ENCODE measurements around the gene ALAD.
A peak's percentile ranks its signal among the peaks of the same experiment; 100 is the strongest.

Gene ALAD

DNA sequence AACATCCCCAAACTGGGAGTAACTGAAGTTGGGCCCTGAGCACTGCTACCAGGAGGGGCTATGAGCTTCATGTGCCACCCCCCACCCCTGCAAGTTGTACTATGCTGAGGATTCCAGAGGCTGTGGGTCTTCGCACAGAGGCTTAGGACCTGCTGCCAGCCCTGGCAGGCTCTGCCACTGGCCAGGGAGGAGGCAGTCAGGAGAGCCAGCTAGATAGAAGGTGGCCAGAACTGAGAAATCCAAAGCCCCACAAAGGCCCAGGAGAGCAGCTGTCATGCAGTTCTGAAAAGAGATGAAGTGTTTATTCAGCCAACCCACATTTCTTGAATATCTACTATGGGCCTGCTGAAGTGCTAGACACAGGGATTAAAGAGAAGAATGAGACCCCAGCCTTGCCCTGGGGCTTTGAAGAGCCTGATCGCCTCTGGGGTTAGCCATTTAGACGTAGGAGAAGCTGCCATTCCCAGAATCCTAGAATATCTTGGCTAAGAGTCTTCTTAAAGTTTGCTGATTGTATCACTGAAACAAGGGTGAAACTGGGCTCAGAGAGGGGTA lies 1.4 kb downstream of the ALAD start:
- Histone ChIP-seq H3K4me3 (ENCODE audit: low read length) (no peak overlapping the region), H2AFZ (ENCODE audit: low read length) (no peak overlapping the region), H3F3A (ENCODE audit: insufficient read depth, low read length) (no peaks in the 10 kb centered on the region), H3K9ac (ENCODE audit: low read length) (no peak overlapping the region), H4K20me1 (ENCODE audit: insufficient read depth, low read length) (no peaks in the 10 kb centered on the region), H3K27me3 (replicated peaks; ENCODE audit: insufficient read depth, low read length) (no peaks in the 10 kb centered on the region), H3K36me3 (replicated peaks; ENCODE audit: insufficient read depth, low read length) (no peaks in the 10 kb centered on the region), H3K9me3 (replicated peaks; ENCODE audit: insufficient read depth, low read length) (no peaks in the 10 kb centered on the region), H3K27ac (ENCODE audit: low read length) (no peak overlapping the region), H3K9me2 (replicated peaks; ENCODE audit: insufficient read depth, low read length) (no peaks in the 10 kb centered on the region), H3K4me1 (ENCODE audit: low read length) (peaks cover 20% of the 10 kb centered on the region), H3K79me2 (ENCODE audit: low read length) (peaks cover 23% of the 10 kb centered on the region), H3K4me2 (ENCODE audit: low read depth, low read length) (peak overlapping the region; percentile 34; the same call in 1 of the 2 replicates)
- DNase-seq = no peak
- TF ChIP-seq, protein P1, sequence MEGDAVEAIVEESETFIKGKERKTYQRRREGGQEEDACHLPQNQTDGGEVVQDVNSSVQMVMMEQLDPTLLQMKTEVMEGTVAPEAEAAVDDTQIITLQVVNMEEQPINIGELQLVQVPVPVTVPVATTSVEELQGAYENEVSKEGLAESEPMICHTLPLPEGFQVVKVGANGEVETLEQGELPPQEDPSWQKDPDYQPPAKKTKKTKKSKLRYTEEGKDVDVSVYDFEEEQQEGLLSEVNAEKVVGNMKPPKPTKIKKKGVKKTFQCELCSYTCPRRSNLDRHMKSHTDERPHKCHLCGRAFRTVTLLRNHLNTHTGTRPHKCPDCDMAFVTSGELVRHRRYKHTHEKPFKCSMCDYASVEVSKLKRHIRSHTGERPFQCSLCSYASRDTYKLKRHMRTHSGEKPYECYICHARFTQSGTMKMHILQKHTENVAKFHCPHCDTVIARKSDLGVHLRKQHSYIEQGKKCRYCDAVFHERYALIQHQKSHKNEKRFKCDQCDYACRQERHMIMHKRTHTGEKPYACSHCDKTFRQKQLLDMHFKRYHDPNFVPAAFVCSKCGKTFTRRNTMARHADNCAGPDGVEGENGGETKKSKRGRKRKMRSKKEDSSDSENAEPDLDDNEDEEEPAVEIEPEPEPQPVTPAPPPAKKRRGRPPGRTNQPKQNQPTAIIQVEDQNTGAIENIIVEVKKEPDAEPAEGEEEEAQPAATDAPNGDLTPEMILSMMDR (IDR thresholded peaks at IDR 0.05; ENCODE audit: low read length) = no peak
- TF ChIP-seq EZH2phosphoT487 (IDR thresholded peaks at IDR 0.05; ENCODE audit: low read length) = no peak
- TF ChIP-seq EZH2 (optimal IDR thresholded peaks at IDR 0.05; ENCODE audit: low read depth, low read length) = no peak

DNA sequence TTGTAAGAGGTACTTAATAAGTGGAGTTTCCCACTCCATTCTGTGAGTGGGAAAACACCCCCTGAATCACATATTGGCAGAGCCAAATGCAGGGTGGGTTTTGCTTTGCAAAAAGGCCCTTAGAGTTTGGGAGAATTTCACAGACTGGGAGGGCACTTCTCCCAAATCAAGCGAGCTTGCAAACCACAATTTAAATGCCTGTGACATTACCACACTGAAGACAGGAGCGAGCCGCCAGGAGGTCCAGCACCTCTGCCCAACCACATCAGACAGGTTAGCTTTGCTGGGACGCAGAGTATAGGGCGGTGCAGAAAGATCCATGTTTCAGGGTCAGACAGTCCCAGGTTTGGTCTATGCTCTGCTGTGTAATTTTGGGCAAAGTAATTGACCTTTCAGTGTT lies 2.3 kb downstream of the ALAD start:
- no peaks in the 10 kb centered on the region for H3K27me3 ChIP-seq (replicated peaks; ENCODE audit: insufficient read depth, low read length)
- no peak for DNase-seq
- no peak overlapping the region for H3K9ac ChIP-seq (ENCODE audit: low read length)
- no peaks in the 10 kb centered on the region for H4K20me1 ChIP-seq (ENCODE audit: insufficient read depth, low read length)
- H3K79me2 ChIP-seq (ENCODE audit: low read length) = peaks cover 23% of the 10 kb centered on the region
- no peaks in the 10 kb centered on the region for H3F3A ChIP-seq (ENCODE audit: insufficient read depth, low read length)
- H3K4me2 ChIP-seq (ENCODE audit: low read depth, low read length) = no peak overlapping the region
- H3K9me3 ChIP-seq (replicated peaks; ENCODE audit: insufficient read depth, low read length) = no peaks in the 10 kb centered on the region
- H3K4me3 ChIP-seq (ENCODE audit: low read length) = no peak overlapping the region
- H3K36me3 ChIP-seq (replicated peaks; ENCODE audit: insufficient read depth, low read length) = no peaks in the 10 kb centered on the region
- TF ChIP-seq, protein P1 (IDR thresholded peaks at IDR 0.05; ENCODE audit: low read length) = no peak
- TF ChIP-seq EZH2 (optimal IDR thresholded peaks at IDR 0.05; ENCODE audit: low read depth, low read length) = no peak
- TF ChIP-seq EZH2phosphoT487 (IDR thresholded peaks at IDR 0.05; ENCODE audit: low read length) = no peak
- H3K27ac ChIP-seq (ENCODE audit: low read length) = no peak overlapping the region
- H3K4me1 ChIP-seq (ENCODE audit: low read length) = peaks cover 17% of the 10 kb centered on the region
- no peak overlapping the region for H2AFZ ChIP-seq (ENCODE audit: low read length)
- H3K9me2 ChIP-seq (replicated peaks; ENCODE audit: insufficient read depth, low read length) = no peaks in the 10 kb centered on the region

DNA sequence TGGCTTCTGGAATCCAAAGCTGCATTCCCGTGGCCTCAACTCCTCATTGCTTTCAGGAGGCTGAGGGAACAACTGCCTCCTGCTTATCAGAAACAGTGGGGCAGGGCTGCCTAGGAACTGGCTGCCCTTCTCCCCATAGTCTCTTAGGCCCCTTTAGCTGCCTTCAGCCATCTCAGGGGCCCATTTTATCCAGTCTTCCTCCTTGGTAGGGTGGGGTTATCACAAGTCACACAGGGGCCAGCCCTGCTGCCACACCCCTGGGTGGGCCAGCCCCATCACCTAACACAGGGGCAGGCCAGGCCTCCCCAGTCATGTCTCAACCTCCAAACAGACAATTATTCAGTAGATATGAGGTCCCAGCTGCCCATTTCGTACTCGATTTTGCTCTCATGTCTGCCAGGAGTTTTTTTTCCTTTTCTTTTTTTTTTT lies 3.9 kb downstream of the ALAD start:
- TF ChIP-seq EZH2 (optimal IDR thresholded peaks at IDR 0.05; ENCODE audit: low read depth, low read length) = no peak
- TF ChIP-seq EZH2phosphoT487 (IDR thresholded peaks at IDR 0.05; ENCODE audit: low read length) = no peak
- TF ChIP-seq, protein P1 (IDR thresholded peaks at IDR 0.05; ENCODE audit: low read length) = no peak
- Histone ChIP-seq H2AFZ (ENCODE audit: low read length) (no peak overlapping the region), H3K9me2 (replicated peaks; ENCODE audit: insufficient read depth, low read length) (no peaks in the 10 kb centered on the region), H3K9me3 (replicated peaks; ENCODE audit: insufficient read depth, low read length) (no peaks in the 10 kb centered on the region), H3K27ac (ENCODE audit: low read length) (no peak overlapping the region), H3K4me1 (ENCODE audit: low read length) (peaks cover 12% of the 10 kb centered on the region), H4K20me1 (ENCODE audit: insufficient read depth, low read length) (no peaks in the 10 kb centered on the region), H3K27me3 (replicated peaks; ENCODE audit: insufficient read depth, low read length) (no peaks in the 10 kb centered on the region), H3K79me2 (ENCODE audit: low read length) (peaks cover 23% of the 10 kb centered on the region), H3F3A (ENCODE audit: insufficient read depth, low read length) (no peaks in the 10 kb centered on the region), H3K36me3 (replicated peaks; ENCODE audit: insufficient read depth, low read length) (no peaks in the 10 kb centered on the region), H3K4me3 (ENCODE audit: low read length) (no peak overlapping the region), H3K9ac (ENCODE audit: low read length) (no peak overlapping the region), H3K4me2 (ENCODE audit: low read depth, low read length) (no peak overlapping the region)
- DNase-seq = no peak

Measured in MM.1S (cell line).